Subcutaneous adipose tissue (tissue), 4 donors: ENCODE data around the gene RTRAF. TPM values are rescaled to one million over a fixed set of nuclear protein-coding genes. Genes with fewer than 3 reads are reported as not detected.

Experiments used
- total RNA-seq, 4 donors: library from RNA; depleted of rRNA; stranded (reverse); fragments of >200 nt; gene quantifications; one replicate each; pipeline ENCODE4 v1.1.0, GENCODE V29; 2016
- TF ChIP-seq, protein P1 (sequence below): fragments of 450-650 bp; IDR thresholded peaks from one replicate; pipeline ENCODE4 v1.5.1; 2016; ENCODE audit warnings: low read depth, mild to moderate bottlenecking, control low read depth, antibody characterized with exemption, moderate library complexity

RTRAF gene
- total RNA-seq, 4 donors from 2014 or later = 65.0 to 161 (median 82.4) TPM

DNA sequence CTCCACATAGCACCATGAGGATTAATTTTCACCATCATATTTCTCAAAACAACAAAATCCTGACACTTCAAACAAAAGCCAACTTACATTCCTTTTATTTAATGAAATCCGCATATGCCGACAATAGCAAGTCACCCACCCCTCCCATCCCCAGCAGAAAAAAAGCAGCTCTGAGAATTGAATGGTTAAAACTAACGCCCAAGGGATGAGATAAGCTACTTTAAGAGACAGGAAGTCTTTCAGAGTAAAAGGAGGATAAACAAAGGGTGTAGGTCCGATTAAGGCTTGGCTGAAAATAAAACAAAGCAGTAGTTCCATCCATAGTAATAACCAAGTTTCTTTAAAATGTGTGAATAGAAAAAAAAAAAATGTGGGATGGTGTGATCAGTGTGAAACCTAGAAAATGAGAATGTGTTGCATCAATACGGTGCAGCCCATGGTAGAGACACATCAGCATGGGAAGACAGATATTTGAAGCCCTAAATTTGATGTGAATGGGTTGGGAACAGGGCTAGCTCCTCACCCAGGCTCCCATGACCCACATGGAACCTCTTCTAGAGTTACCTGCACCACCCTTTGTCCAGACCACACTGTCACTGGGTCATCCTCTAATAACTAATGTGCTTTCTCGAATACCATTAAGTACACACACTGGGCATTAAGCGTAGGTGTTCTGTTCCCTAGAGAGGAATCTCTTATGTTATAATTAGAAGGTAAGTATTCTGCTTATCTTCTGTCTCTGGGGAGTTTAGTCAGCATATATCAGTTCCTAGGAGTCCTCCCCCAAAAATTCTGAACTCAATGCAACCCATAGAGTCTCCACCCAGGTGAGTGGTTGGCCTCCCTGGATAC lies 31.7 kb downstream of the RTRAF start:
- TF ChIP-seq, protein P1, sequence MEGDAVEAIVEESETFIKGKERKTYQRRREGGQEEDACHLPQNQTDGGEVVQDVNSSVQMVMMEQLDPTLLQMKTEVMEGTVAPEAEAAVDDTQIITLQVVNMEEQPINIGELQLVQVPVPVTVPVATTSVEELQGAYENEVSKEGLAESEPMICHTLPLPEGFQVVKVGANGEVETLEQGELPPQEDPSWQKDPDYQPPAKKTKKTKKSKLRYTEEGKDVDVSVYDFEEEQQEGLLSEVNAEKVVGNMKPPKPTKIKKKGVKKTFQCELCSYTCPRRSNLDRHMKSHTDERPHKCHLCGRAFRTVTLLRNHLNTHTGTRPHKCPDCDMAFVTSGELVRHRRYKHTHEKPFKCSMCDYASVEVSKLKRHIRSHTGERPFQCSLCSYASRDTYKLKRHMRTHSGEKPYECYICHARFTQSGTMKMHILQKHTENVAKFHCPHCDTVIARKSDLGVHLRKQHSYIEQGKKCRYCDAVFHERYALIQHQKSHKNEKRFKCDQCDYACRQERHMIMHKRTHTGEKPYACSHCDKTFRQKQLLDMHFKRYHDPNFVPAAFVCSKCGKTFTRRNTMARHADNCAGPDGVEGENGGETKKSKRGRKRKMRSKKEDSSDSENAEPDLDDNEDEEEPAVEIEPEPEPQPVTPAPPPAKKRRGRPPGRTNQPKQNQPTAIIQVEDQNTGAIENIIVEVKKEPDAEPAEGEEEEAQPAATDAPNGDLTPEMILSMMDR = no peak

DNA sequence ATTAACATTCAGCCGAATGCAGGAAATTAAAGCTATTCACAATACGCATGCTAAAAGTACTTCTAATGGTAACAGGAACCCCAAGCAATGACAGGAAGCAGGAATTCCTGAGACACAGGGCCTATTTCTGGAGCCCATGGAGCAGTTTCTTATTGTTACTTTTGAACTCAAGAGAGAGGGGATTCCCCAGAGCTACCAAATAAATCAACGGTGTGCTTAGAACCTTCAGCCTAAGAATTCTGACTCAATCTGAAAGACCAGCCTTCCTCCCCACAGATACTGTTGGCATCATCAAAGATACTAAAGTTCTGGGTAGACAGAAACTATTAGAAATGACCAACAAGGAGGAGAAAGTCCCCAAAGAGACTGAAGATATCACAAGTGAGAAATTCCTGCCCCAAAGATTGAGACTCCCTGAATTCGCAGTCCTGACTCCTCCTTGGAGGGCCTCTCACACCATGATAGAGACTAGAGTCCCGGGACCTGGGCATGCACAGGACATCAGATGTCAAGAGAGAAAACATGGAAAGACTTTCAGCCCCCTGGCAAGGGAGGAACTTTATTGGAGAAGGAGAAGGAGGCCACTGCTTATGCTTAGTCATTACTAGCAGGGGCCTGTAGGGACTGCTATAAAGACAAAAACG lies 32.7 kb downstream of the RTRAF start:
- TF ChIP-seq, protein P1 = no peak

DNA sequence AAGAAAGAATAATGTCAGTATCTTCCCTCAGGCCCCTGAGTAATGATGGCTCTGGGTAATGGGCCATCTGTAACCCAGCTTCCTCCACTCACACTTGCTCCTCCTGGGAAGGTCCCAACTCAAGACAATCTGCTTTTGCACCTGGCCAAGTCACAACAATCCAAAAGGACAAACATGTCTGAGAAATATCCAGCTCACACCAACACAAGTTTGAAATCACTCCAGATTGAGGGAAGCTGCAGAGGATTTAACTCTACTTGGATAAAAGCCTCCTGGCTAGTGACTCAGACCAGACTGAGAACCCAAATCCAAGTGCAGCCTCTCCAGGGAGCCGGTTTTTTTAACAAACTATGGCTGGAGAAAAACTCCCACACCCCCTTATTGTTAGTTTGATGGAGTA lies 34.2 kb downstream of the RTRAF start:
- TF ChIP-seq, protein P1 = no peak

DNA sequence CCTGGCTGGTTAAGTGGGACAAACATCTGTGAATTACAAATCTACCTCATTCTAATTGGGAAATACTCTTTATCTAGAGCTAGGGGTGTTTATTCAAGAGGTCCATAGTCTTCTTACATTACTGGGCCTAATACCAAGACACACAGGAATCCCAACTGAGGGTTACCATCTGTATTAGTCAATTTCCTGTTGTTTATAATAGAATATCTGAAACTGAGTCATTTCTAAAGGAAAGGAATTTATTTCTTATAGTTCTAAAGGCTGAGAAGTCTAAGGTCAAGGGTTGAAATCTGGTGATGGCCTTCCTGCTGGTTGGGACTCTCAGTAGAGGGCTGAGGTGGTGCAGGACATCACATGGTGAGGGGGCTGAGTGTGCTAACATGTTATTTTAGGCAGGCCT lies 36.0 kb downstream of the RTRAF start:
- TF ChIP-seq, protein P1 = no peak

DNA sequence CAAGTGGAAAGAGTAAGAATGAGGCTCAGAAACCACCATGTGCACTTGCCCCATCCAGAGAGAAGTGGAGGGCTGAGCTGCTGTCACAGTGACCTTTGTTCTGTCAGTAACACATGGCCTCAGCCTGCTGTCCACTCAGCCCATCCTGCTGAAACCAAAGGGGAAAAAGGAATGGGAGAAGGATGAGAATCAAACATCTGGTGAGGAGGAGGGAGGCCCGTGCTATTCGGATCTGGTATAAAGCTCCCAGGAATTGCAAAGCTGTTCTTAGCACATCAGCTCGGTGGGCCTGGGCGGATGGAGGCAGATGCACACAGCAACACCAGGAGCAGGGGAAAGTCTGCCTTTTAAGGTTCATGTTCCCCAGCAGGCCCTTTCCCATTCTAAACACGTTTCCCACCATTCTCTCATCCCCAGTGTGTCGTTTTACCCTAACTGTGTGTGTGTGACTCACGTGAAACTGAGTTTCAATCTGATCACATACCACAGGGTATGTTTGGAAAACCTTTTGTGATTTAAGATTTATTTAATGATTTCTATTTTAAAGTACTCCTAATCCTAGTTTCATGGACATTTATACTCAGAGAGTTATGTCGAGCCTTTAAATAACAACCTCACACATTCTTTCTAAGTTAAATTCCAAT lies 36.8 kb downstream of the RTRAF start:
- TF ChIP-seq, protein P1 = no peak

DNA sequence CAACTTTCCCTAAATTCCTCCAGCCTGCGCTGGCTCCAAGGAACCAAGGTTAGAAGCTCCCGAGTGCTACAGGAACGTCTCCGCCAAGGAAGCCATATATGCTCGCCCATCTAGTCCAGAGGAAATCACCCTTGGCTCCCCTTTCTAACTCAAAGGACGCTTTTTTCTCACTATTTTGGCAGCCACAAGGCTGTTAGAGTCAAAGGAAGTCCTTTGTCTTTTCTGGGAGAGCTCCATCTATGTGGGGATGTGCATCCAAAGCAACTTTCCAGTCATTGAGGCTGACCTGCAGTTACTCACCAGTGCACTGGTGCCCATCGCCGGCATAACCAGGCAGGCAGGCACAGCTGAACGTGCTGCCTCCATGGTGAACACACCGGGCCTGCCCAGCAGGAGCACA lies 37.6 kb downstream of the RTRAF start:
- TF ChIP-seq, protein P1 = no peak

DNA sequence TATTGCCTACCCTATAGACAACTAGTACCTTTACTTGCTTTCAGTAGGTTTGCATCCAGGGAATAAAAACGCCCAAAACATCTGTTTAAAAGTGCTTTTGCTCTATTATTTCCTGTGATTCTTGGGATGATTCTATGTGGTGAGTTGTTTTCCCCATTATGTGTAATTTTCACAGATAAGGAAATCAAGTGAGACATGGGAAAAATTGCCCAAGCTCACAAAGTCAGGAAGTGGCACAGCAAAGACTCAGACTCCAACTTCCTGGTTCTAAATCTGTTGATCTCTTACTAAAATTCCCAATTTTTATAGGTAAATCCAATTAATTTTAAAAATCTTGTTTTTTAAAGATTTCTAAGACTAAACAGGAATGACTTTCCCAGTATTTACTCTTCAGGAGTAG lies 40.5 kb downstream of the RTRAF start:
- TF ChIP-seq, protein P1 = no peak
